GM23338 (cell line): ENCODE data around the gene DMRT3. TPM values are rescaled to one million over a fixed set of nuclear protein-coding genes. Genes with fewer than 3 reads are reported as not detected.
"Not testable (repeated sequence)": the region's sequence is repeated elsewhere in the genome, so short reads cannot be mapped to it uniquely, and the experiment has no call there.

Experiments used
- ATAC-seq: fragments of 200-7000 bp; cut with Tn5 transposase; 3 replicates; pipeline ENCODE4 v1.9.1; 2020
- DNase-seq: peaks from one replicate; pipeline ENCODE4 v3.0.0-alpha.2; 2015; ENCODE audit warnings: low spot score
- H2AFZ ChIP-seq: fragments of 200-600 bp; sonication (generic); 2 replicates; pipeline ENCODE4 v1.8.0; 2016; ENCODE audit warnings: antibody characterized with exemption, mild to moderate bottlenecking, moderate library complexity
- H3F3A ChIP-seq: fragments of 200-600 bp; sonication (generic); replicated peaks from 2 replicates; pipeline ENCODE4 v1.8.0; 2017; ENCODE audit warnings: antibody characterized with exemption, mixed run types, low read depth
- H3K27ac ChIP-seq: fragments of 200-600 bp; sonication (generic); 2 replicates; pipeline ENCODE4 v1.6.1; 2016; ENCODE audit warnings: low read depth
- H3K27me3 ChIP-seq: fragments of 200-600 bp; sonication (generic); 2 replicates; pipeline ENCODE4 v1.8.0; 2016; ENCODE audit warnings: mild to moderate bottlenecking, mixed run types, moderate library complexity; ENCODE audit not compliant: insufficient read depth
- H3K36me3 ChIP-seq: fragments of 200-600 bp; sonication (generic); 2 replicates; pipeline ENCODE4 v1.8.0; 2016; ENCODE audit warnings: mild to moderate bottlenecking; ENCODE audit not compliant: insufficient read depth
- H3K4me1 ChIP-seq: fragments of 200-600 bp; sonication (generic); 2 replicates; pipeline ENCODE4 v1.8.0; 2016; ENCODE audit warnings: mild to moderate bottlenecking, moderate library complexity; ENCODE audit not compliant: insufficient read depth
- H3K4me2 ChIP-seq: fragments of 200-600 bp; sonication (generic); 2 replicates; pipeline ENCODE4 v1.7.1; 2017; ENCODE audit warnings: mixed run types
- H3K4me3 ChIP-seq: fragments of 200-600 bp; sonication (generic); 2 replicates; pipeline ENCODE4 v1.6.1; 2016; ENCODE audit warnings: mixed run types
- H3K79me2 ChIP-seq: fragments of 200-600 bp; sonication (generic); replicated peaks from 2 replicates; pipeline ENCODE4 v1.8.0; 2017; ENCODE audit warnings: mild to moderate bottlenecking; ENCODE audit not compliant: insufficient read depth
- H3K9me2 ChIP-seq: fragments of 200-600 bp; sonication (generic); 2 replicates; pipeline ENCODE4 v1.8.0; 2017; ENCODE audit not compliant: insufficient read depth
- H4K20me1 ChIP-seq: fragments of 200-600 bp; sonication (generic); replicated peaks from 2 replicates; pipeline ENCODE4 v1.8.0; 2017; ENCODE audit warnings: mild to moderate bottlenecking; ENCODE audit not compliant: insufficient read depth
- H3K27ac Mint-ChIP-seq: 2 replicates; pipeline ENCODE4 v1.8.0; 2020; ENCODE audit warnings: inconsistent platforms, mild to moderate bottlenecking, moderate library complexity, mixed read lengths
- H3K27me3 Mint-ChIP-seq: 3 replicates; pipeline ENCODE4 v1.8.0; 2022; ENCODE audit warnings: low read depth, mild to moderate bottlenecking, moderate library complexity, mixed read lengths, inconsistent platforms; ENCODE audit not compliant: insufficient read depth, poor library complexity
- H3K36me3 Mint-ChIP-seq: 3 replicates; pipeline ENCODE4 v1.8.0; 2021; ENCODE audit warnings: low read depth, mild to moderate bottlenecking, inconsistent platforms, moderate library complexity, mixed read lengths
- H3K4me1 Mint-ChIP-seq: 3 replicates; pipeline ENCODE4 v1.8.0; 2020; ENCODE audit warnings: mild to moderate bottlenecking, inconsistent platforms, mixed read lengths
- H3K4me3 Mint-ChIP-seq: 3 replicates; pipeline ENCODE4 v1.8.0; 2021; ENCODE audit warnings: moderate library complexity, mild to moderate bottlenecking, inconsistent platforms, mixed read lengths
- H3K9me3 Mint-ChIP-seq: 3 replicates; pipeline ENCODE4 v1.8.0; 2020; ENCODE audit warnings: moderate library complexity, mild to moderate bottlenecking, inconsistent platforms, mixed read lengths
- CTCF ChIP-seq, 2 experiments: fragments of 200-600 bp in 1 of 2; sonication (generic) in 1 of 2; conservative IDR thresholded peaks; 2 replicates each; pipeline versions ENCODE4 v1.5.1 to v1.6.1; 2016 to 2017; ENCODE audit warnings: antibody characterized with exemption in 2 of 2, low read depth in 2 of 2, mild to moderate bottlenecking in 2 of 2, moderate library complexity in 1 of 2
- STAT1 ChIP-seq: IDR thresholded peaks from one replicate; pipeline ENCODE4 v1.6.1; 2016; ENCODE audit warnings: antibody characterized with exemption; ENCODE audit not compliant: unreplicated experiment
- ZNF114 ChIP-seq: fragments of 250-450 bp; sonication (Bioruptor Pico); IDR thresholded peaks from 2 replicates; pipeline ENCODE4 v1.5.0; 2020; ENCODE audit warnings: mild to moderate bottlenecking, moderate library complexity
- ZNF462 ChIP-seq: fragments of 250-450 bp; sonication (Bioruptor Pico); IDR thresholded peaks from 2 replicates; pipeline ENCODE4 v1.5.0; 2020; ENCODE audit warnings: mild to moderate bottlenecking, moderate library complexity
- polyA plus RNA-seq: library from polyadenylated mRNA; unstranded; fragments of >200 nt; fragmentation: Nextera tagmentation; extraction: Ambion mirVana; gene quantifications from 2 replicates; pipeline ENCODE4 v1.2.1, GENCODE V29; 2016
- total RNA-seq: library from RNA; depleted of rRNA; stranded (reverse); fragments of >200 nt; shearing (Covaris generic); gene quantifications from 2 replicates; pipeline ENCODE4 v1.2.3, GENCODE V29; 2014
- TF ChIP-seq, protein P1 (sequence below): IDR thresholded peaks from 2 replicates; pipeline ENCODE4 v1.6.1; 2016; ENCODE audit warnings: antibody characterized with exemption

Gene DMRT3
- total and polyA plus RNA-seq, 2 experiments from 2014 or later: not detected

DNA sequence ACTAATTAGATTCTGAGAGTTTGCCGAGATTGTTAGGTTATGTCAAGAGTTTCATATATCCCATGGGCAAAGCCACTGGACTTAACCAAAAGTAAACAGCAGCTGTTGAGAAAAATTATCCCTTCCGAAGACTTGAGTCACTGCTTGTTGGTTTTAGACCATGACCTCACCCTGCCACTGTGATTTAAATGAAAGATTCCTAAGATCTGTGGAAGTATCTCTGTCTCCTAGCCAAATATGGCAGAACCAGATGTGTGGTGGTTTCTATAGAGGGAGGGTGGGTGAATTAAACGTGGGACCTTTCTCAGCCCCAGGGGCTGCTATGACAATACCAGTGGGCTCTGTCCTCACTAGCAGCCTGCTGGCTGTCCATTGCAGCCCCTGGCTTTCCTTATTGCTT, 19.3 kb downstream of the DMRT3 start (continued):
- TF ChIP-seq ZNF114 (CRISPR knock-in tag): no peak
- TF ChIP-seq, protein P1, sequence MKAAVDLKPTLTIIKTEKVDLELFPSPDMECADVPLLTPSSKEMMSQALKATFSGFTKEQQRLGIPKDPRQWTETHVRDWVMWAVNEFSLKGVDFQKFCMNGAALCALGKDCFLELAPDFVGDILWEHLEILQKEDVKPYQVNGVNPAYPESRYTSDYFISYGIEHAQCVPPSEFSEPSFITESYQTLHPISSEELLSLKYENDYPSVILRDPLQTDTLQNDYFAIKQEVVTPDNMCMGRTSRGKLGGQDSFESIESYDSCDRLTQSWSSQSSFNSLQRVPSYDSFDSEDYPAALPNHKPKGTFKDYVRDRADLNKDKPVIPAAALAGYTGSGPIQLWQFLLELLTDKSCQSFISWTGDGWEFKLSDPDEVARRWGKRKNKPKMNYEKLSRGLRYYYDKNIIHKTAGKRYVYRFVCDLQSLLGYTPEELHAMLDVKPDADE: no peak
- no peak for TF ChIP-seq ZNF462 (CRISPR knock-in tag)
- TF ChIP-seq STAT1: no peak

DNA sequence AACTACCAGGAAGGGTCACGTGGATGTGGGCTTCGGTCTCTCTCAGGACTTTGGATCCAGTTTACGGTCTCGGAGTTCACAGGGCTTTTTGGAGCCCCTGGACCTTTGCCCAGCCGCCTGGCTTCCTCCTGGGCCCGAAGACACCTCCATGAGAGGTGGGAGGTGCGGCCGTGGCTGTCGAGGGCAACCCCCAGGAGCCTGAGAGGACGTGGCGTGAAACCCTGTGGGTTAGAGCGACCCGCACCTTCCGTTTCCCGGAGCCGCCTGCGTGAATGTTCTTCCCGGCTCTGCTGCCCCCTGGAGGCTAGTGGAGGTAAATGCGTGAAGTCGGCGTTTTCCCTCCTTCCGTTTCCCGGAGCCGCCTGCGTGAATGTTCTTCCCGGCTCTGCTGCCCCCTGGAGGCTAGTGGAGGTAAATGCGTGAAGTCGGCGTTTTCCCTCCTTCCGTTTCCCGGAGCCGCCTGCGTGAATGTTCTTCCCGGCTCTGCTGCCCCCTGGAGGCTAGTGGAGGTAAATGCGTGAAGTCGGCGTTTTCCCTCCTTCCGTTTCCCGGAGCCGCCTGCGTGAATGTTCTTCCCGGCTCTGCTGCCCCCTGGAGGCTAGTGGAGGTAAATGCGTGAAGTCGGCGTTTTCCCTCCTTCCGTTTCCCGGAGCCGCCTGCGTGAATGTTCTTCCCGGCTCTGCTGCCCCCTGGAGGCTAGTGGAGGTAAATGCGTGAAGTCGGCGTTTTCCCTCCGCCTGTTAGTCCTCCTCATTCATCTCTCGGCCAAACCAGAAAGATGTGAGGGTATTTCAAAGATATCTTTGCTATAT, 22.1 kb downstream of the DMRT3 start:
- not testable (repeated sequence) for H3K27me3 Mint-ChIP-seq, H3K4me1 Mint-ChIP-seq, H3K27me3 ChIP-seq, H4K20me1 ChIP-seq, H3K4me2 ChIP-seq, H3K27ac Mint-ChIP-seq, H3K9me2 ChIP-seq, H2AFZ ChIP-seq, H3K4me1 ChIP-seq, H3K79me2 ChIP-seq, ATAC-seq, H3K4me3 Mint-ChIP-seq, H3K27ac ChIP-seq, H3K36me3 ChIP-seq
- peak in 1 of 2 experiments; percentile 17; a peak in 3 of 4 replicates for TF ChIP-seq CTCF (conservative IDR thresholded peaks at IDR 0.05; ENCODE audit: low read depth in 2 of 2)
- DNase-seq: peak; percentile 26
- peaks cover 12% of the 10 kb centered on the region for H3F3A ChIP-seq
- peaks cover 29% of the 10 kb centered on the region for H3K36me3 Mint-ChIP-seq
- H3K9me3 Mint-ChIP-seq: peaks cover 62% of the 10 kb centered on the region
- H3K4me3 ChIP-seq: peak overlapping the region; percentile 30; the same call in 1 of the 2 replicates
